Measurements from ENCODE around the gene MYBBP1A. TPM values are rescaled to one million over a fixed set of nuclear protein-coding genes. Genes with fewer than 3 reads are reported as not detected.

MYBBP1A gene
- total and polyA plus RNA-seq, 9 of the 15 experiments (the other 6 are each of a cell fraction or from before 2014, with no cell fraction given) = 2.0 to 114 (median 47.2) TPM

DNA sequence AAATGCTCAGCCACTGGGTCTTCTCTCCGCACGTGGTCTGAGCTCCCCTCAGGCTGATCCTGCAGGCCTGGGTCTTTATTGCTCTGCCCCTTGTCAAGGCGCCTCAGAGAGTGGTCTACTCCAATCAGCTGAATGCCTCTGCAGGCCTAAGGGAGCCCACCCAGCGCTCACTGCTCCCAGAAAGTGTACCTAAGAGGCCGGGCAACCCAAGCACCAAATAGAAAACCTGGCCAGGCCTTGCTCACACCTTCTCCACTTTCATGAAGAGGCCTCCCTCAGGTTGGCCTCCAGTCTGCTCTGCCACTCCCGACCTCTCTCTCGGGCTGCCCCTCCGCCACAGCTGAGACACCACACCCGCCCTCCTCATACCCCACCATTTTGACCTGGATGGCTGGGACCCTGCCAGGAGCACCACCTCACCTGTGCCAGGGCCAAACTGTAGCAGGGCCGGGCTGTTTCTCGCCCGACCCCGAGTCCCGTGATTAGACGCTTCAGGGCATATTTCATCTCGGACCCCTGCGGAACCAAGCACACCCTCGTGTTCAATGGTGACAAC, 665 bp downstream of the MYBBP1A start:
- intact Hi-C loops (cut with micrococcal nuclease) (no loop called here), in situ Hi-C loops (cut with MboI) (no loop called here)
- ATAC-seq (peak; percentile 15; the same call in 2 of the 3 replicates), DNase-seq (ENCODE audit: extremely low read depth in 1 of 4, low spot score in 3 of 4) (peak in 2 of 4 experiments; percentile 24 to 27), FAIRE-seq (no peak)
- ChIA-PET POLR2A (interaction anchor here (1.4 kb wide), 1 partner anchor 16 kb away, joined by 5 read pairs; no protein-coding TSS in a partner anchor), CTCF (ENCODE audit: low intra/inter-chr PET ratio) (no interaction called here)
- peak overlapping the region; percentile 62 for H3K4me3 ChIP-seq
- 2% methylated on average over 9 of the region's 18 CpGs for WGBS (ENCODE audit: insufficient coverage, low coverage, missing lambda C conversion rate)
- peak overlapping the region; percentile 91 for H3K4me2 ChIP-seq (ENCODE audit: insufficient read depth, low read length)
- peak overlapping the region; percentile 76 to 98 for H3K9ac ChIP-seq (ENCODE audit: insufficient read depth in 1 of 2, low read depth in 2 of 2, low read length in 2 of 2)
- H3K79me2 ChIP-seq (ENCODE audit: control insufficient read depth, insufficient read depth, low read length) = peaks cover 38% of the 10 kb centered on the region
- no peaks in the 10 kb centered on the region for H4K20me1 ChIP-seq (replicated peaks; ENCODE audit: control insufficient read depth, insufficient read depth, low read length)
- no TSS peak for BruUV-seq (replicated peaks)
- TF ChIP-seq, protein P1, sequence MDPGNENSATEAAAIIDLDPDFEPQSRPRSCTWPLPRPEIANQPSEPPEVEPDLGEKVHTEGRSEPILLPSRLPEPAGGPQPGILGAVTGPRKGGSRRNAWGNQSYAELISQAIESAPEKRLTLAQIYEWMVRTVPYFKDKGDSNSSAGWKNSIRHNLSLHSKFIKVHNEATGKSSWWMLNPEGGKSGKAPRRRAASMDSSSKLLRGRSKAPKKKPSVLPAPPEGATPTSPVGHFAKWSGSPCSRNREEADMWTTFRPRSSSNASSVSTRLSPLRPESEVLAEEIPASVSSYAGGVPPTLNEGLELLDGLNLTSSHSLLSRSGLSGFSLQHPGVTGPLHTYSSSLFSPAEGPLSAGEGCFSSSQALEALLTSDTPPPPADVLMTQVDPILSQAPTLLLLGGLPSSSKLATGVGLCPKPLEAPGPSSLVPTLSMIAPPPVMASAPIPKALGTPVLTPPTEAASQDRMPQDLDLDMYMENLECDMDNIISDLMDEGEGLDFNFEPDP (CRISPR knock-in tag; IDR thresholded peaks at IDR 0.05) = no peak
- TF ChIP-seq CBX8 (IDR thresholded peaks at IDR 0.05; ENCODE audit: borderline replicate concordance, extremely low read depth, low read depth, low read length, poor library complexity, severe bottlenecking) (no peak), SMC3 (conservative IDR thresholded peaks at IDR 0.05; ENCODE audit: insufficient read depth, low read depth, low read length) (no peak), L3MBTL2 (IDR thresholded peaks at IDR 0.05) (no peak), KLF16 (IDR thresholded peaks at IDR 0.05) (no peak), ETV5 (CRISPR knock-in tag; IDR thresholded peaks at IDR 0.05; ENCODE audit: low read depth) (no peak), MYNN (IDR thresholded peaks at IDR 0.05) (no peak), MYNN (CRISPR knock-in tag; IDR thresholded peaks at IDR 0.05) (no peak), GABPA (tag; conservative IDR thresholded peaks at IDR 0.05; ENCODE audit: low read depth) (no peak)
- H3K4me1 ChIP-seq (replicated peaks in 1 of 2; ENCODE audit: control insufficient read depth in 2 of 2, insufficient read depth in 2 of 2, low read length in 2 of 2) = peaks cover 3 to 38% of the 10 kb centered on the region in 2 experiments; a peak in 4 of 5 replicates
- H3K27me3 ChIP-seq (ENCODE audit: control insufficient read depth in 2 of 2, insufficient read depth in 2 of 2, low read length in 2 of 2) = no peaks in the 10 kb centered on the region
- H3K36me3 ChIP-seq (ENCODE audit: control insufficient read depth, insufficient read depth, low read length) = peaks cover 45% of the 10 kb centered on the region; the same call in 2 of the 3 replicates
- peak overlapping the region; percentile 65 for H3K27ac ChIP-seq (ENCODE audit: extremely low read depth, low read depth, low read length)
- no peaks in the 10 kb centered on the region for H3K9me1 ChIP-seq (ENCODE audit: control insufficient read depth, insufficient read depth, low read length)
- H2AFZ ChIP-seq (ENCODE audit: low read depth, low read length) = peak overlapping the region; percentile 98
- H3K9me3 ChIP-seq (replicated peaks; ENCODE audit: control insufficient read depth, insufficient read depth, low read depth, low read length) = no peaks in the 10 kb centered on the region

All from K562 (cell line).